ENCODE results near the gene CTSL.
"Not testable (repeated sequence)": the region's sequence is repeated elsewhere in the genome, so short reads cannot be mapped to it uniquely, and the experiment has no call there.

The CTSL gene

GRCh38 chr9:87741326-87741725 is 15.4 kb downstream of the CTSL start:
- no peaks in the 10 kb centered on the region for H3K36me3 ChIP-seq (ENCODE audit: insufficient read depth)
- no peak overlapping the region for H3K27ac ChIP-seq
- no peak for TF ChIP-seq CTCF (conservative IDR thresholded peaks at IDR 0.05; ENCODE audit: low read depth, low read length)
- H3K4me3 ChIP-seq (IDR thresholded peaks at IDR 0.05; ENCODE audit: insufficient read depth, low read depth, low read length) = no peak overlapping the region
- H2AFZ ChIP-seq (ENCODE audit: low read depth) = no peak overlapping the region
- no peaks in the 10 kb centered on the region for H3K4me1 ChIP-seq (ENCODE audit: low read depth, poor library complexity, severe bottlenecking)
- no peaks in the 10 kb centered on the region for H4K20me1 ChIP-seq (ENCODE audit: insufficient read depth)
- H3K9ac ChIP-seq = no peak overlapping the region
- H3K79me2 ChIP-seq (ENCODE audit: insufficient read depth, low read depth) = no peaks in the 10 kb centered on the region
- H3K4me2 ChIP-seq = no peak overlapping the region
- H3K27me3 ChIP-seq (ENCODE audit: insufficient read depth, low read depth) = no peaks in the 10 kb centered on the region

GRCh38 chr9:87741891-87742290 is 16.0 kb downstream of the CTSL start:
- Histone ChIP-seq H3K9ac (no peak overlapping the region), H3K4me3 (IDR thresholded peaks at IDR 0.05; ENCODE audit: insufficient read depth, low read depth, low read length) (no peak overlapping the region), H3K27me3 (ENCODE audit: insufficient read depth, low read depth) (no peaks in the 10 kb centered on the region), H4K20me1 (ENCODE audit: insufficient read depth) (no peaks in the 10 kb centered on the region), H3K27ac (no peak overlapping the region), H3K79me2 (ENCODE audit: insufficient read depth, low read depth) (no peaks in the 10 kb centered on the region), H3K4me2 (no peak overlapping the region), H2AFZ (ENCODE audit: low read depth) (no peak overlapping the region), H3K36me3 (ENCODE audit: insufficient read depth) (no peaks in the 10 kb centered on the region), H3K4me1 (ENCODE audit: low read depth, poor library complexity, severe bottlenecking) (no peaks in the 10 kb centered on the region)
- TF ChIP-seq CTCF (conservative IDR thresholded peaks at IDR 0.05; ENCODE audit: low read depth, low read length) = no peak

- no peak for TF ChIP-seq CTCF (conservative IDR thresholded peaks at IDR 0.05; ENCODE audit: low read depth, low read length)
These were observed 17.0 kb downstream of the CTSL start for GRCh38 chr9:87742813-87743428.

GRCh38 chr9:87744247-87744646 is 18.3 kb downstream of the CTSL start:
- not testable (repeated sequence) for H3K36me3 ChIP-seq (ENCODE audit: insufficient read depth); H3K79me2 ChIP-seq (ENCODE audit: insufficient read depth, low read depth); H3K4me3 ChIP-seq (IDR thresholded peaks at IDR 0.05; ENCODE audit: insufficient read depth, low read depth, low read length); H3K27me3 ChIP-seq (ENCODE audit: insufficient read depth, low read depth); H3K9ac ChIP-seq; H3K4me2 ChIP-seq; H2AFZ ChIP-seq (ENCODE audit: low read depth); H3K4me1 ChIP-seq (ENCODE audit: low read depth, poor library complexity, severe bottlenecking); H4K20me1 ChIP-seq (ENCODE audit: insufficient read depth); H3K27ac ChIP-seq

More at GRCh38 chr9:87742813-87743428, 17.0 kb downstream of the CTSL start:
- Histone ChIP-seq H3K4me2 (no peak overlapping the region), H3K79me2 (ENCODE audit: insufficient read depth, low read depth) (no peaks in the 10 kb centered on the region), H3K27me3 (ENCODE audit: insufficient read depth, low read depth) (no peaks in the 10 kb centered on the region), H3K4me1 (ENCODE audit: low read depth, poor library complexity, severe bottlenecking) (no peaks in the 10 kb centered on the region), H2AFZ (ENCODE audit: low read depth) (no peak overlapping the region), H3K9ac (no peak overlapping the region), H3K4me3 (IDR thresholded peaks at IDR 0.05; ENCODE audit: insufficient read depth, low read depth, low read length) (no peak overlapping the region), H3K36me3 (ENCODE audit: insufficient read depth) (no peaks in the 10 kb centered on the region), H3K27ac (no peak overlapping the region), H4K20me1 (ENCODE audit: insufficient read depth) (no peaks in the 10 kb centered on the region)

GRCh38 chr9:87746186-87746585 is 20.3 kb downstream of the CTSL start:
- Histone ChIP-seq H3K36me3 (ENCODE audit: insufficient read depth) (no peaks in the 10 kb centered on the region), H3K27ac (no peak overlapping the region)

More at GRCh38 chr9:87746186-87746585, 20.3 kb downstream of the CTSL start:
- no peaks in the 10 kb centered on the region for H3K27me3 ChIP-seq (ENCODE audit: insufficient read depth, low read depth)
- no peaks in the 10 kb centered on the region for H3K4me1 ChIP-seq (ENCODE audit: low read depth, poor library complexity, severe bottlenecking)
- no peak for TF ChIP-seq CTCF (conservative IDR thresholded peaks at IDR 0.05; ENCODE audit: low read depth, low read length)
- H2AFZ ChIP-seq (ENCODE audit: low read depth) = no peak overlapping the region
- H3K9ac ChIP-seq = no peak overlapping the region
- H4K20me1 ChIP-seq (ENCODE audit: insufficient read depth) = no peaks in the 10 kb centered on the region
- no peak overlapping the region for H3K4me3 ChIP-seq (IDR thresholded peaks at IDR 0.05; ENCODE audit: insufficient read depth, low read depth, low read length)
- no peak overlapping the region for H3K4me2 ChIP-seq
- no peaks in the 10 kb centered on the region for H3K79me2 ChIP-seq (ENCODE audit: insufficient read depth, low read depth)

Measured in KMS-11 (cell line).